ENCODE results near the gene NCR2. TPM values are rescaled to one million over a fixed set of nuclear protein-coding genes. Genes with fewer than 3 reads are reported as not detected.

Gene NCR2
- total RNA-seq, 4 donors from 2014 or later: 0.26 TPM; not detected in 3

GRCh38 chr6:41372832-41373626 is 37.6 kb downstream of the NCR2 start:
- TF ChIP-seq CTCF (IDR thresholded peaks at IDR 0.05) (no peak), POLR2A (IDR thresholded peaks at IDR 0.05) (no peak)
- WGBS, 2 donors: 0 to 3% methylated on average over 5 to 23 of the region's 81 CpGs
- peaks cover 42 to 100% (median 52%) of the 10 kb centered on the region in 4 donors for H3K27me3 ChIP-seq
- H3K4me1 ChIP-seq: peaks cover 33 to 58% (median 38%) of the 10 kb centered on the region in 3 donors
- no peaks in the 10 kb centered on the region for H3K9me3 ChIP-seq
- no peaks in the 10 kb centered on the region for H3K36me3 ChIP-seq
- intact Hi-C loops (cut with DNase I): loop anchor here (5.0 kb wide), 1 partner anchor 219 kb away; no protein-coding TSS in a partner anchor
- H3K4me3 ChIP-seq: peak overlapping the region in 2 of 4 donors; percentile 35 to 55
- DNase-seq: no peak
- H3K27ac ChIP-seq: no peak overlapping the region

- peaks cover 42 to 100% (median 52%) of the 10 kb centered on the region in 4 donors for H3K27me3 ChIP-seq
- TF ChIP-seq POLR2A (IDR thresholded peaks at IDR 0.05) (no peak), CTCF (IDR thresholded peaks at IDR 0.05) (no peak)
- intact Hi-C loops (cut with DNase I): loop anchor here (5.0 kb wide), 1 partner anchor 219 kb away; no protein-coding TSS in a partner anchor
- no peak overlapping the region for H3K27ac ChIP-seq
- 0% methylated on average over 10 of the region's 22 CpGs; no CpG with 5 or more reads in 1 of the 2 donors for WGBS, 2 donors
- peaks cover 33 to 57% (median 38%) of the 10 kb centered on the region in 3 donors for H3K4me1 ChIP-seq
- no peaks in the 10 kb centered on the region for H3K36me3 ChIP-seq
- H3K4me3 ChIP-seq: peak overlapping the region in 1 of 4 donors; percentile 55
- no peak for DNase-seq
- H3K9me3 ChIP-seq: no peaks in the 10 kb centered on the region
Measured at GRCh38 chr6:41373627-41373918, 38.2 kb downstream of the NCR2 start.

GRCh38 chr6:41373919-41374617 is 38.7 kb downstream of the NCR2 start:
- WGBS, 2 donors: 3 to 11% methylated on average over 12 to 25 of the region's 65 CpGs
- TF ChIP-seq POLR2A (IDR thresholded peaks at IDR 0.05): no peak
- no peak for TF ChIP-seq CTCF (IDR thresholded peaks at IDR 0.05)
- H3K4me3 ChIP-seq: peak overlapping the region in 1 of 4 donors; percentile 9
- no peaks in the 10 kb centered on the region for H3K36me3 ChIP-seq
- peaks cover 33 to 52% (median 37%) of the 10 kb centered on the region in 3 donors for H3K4me1 ChIP-seq
- peaks cover 42 to 100% (median 52%) of the 10 kb centered on the region in 4 donors for H3K27me3 ChIP-seq
- H3K27ac ChIP-seq: no peak overlapping the region
- H3K9me3 ChIP-seq: no peaks in the 10 kb centered on the region
- DNase-seq: no peak
- intact Hi-C loops (cut with DNase I): loop anchor here (5.0 kb wide), 1 partner anchor 218 kb away; no protein-coding TSS in a partner anchor

GRCh38 chr6:41374618-41375590 is 39.5 kb downstream of the NCR2 start:
- intact Hi-C loops (cut with DNase I): loop anchor here (5.0 kb wide), 1 partner anchor 217 kb away; no protein-coding TSS in a partner anchor
- no peak for TF ChIP-seq CTCF (IDR thresholded peaks at IDR 0.05)
- no peak for TF ChIP-seq POLR2A (IDR thresholded peaks at IDR 0.05)
- Histone ChIP-seq H3K36me3 (no peaks in the 10 kb centered on the region), H3K27me3 (peaks cover 42 to 100% (median 48%) of the 10 kb centered on the region in 4 donors), H3K4me1 (peaks cover 33 to 48% (median 34%) of the 10 kb centered on the region in 3 donors), H3K27ac (no peak overlapping the region), H3K4me3 (peak overlapping the region in 1 of 4 donors; percentile 9), H3K9me3 (no peaks in the 10 kb centered on the region)
- 8 to 9% methylated on average over 37 to 39 of the region's 46 CpGs for WGBS, 2 donors
- no peak for DNase-seq

Measured in esophagus squamous epithelium (tissue), 5 donors.